Right atrium auricular region (tissue), 2 donors: ENCODE measurements around the gene CYP2E1. TPM values are rescaled to one million over a fixed set of nuclear protein-coding genes. Genes with fewer than 3 reads are reported as not detected.

Experiments used
- DNase-seq: peaks from one replicate; pipeline ENCODE4 v3.0.0-alpha.2; 2019; ENCODE audit warnings: low spot score
- H3K27ac ChIP-seq, 2 donors: fragments of 200-600 bp; sonication (generic); 1 replicate in 1 of 2; 2 replicates in 1 of 2; pipeline ENCODE4 v1.5.1; 2016 to 2019
- H3K27me3 ChIP-seq, 2 donors: fragments of 200-600 bp; sonication (generic); one replicate each; pipeline versions ENCODE4 v1.5.1 to v1.6.0; 2017 to 2019
- H3K36me3 ChIP-seq: fragments of 200-600 bp; sonication (generic); one replicate; pipeline ENCODE4 v1.5.1; 2016
- H3K4me1 ChIP-seq, 2 donors: fragments of 200-600 bp; sonication (generic); one replicate each; pipeline versions ENCODE4 v1.5.1 to v1.6.0; 2017 to 2019
- H3K4me3 ChIP-seq, 2 donors: fragments of 200-600 bp; sonication (generic); 1 replicate in 1 of 2; 2 replicates in 1 of 2; pipeline ENCODE4 v1.5.1; 2017 to 2019; ENCODE audit warnings: mild to moderate bottlenecking in 1 of 2, moderate library complexity in 1 of 2
- H3K9me3 ChIP-seq, 2 donors: fragments of 200-600 bp; sonication (generic); one replicate each; pipeline ENCODE4 v1.5.1; 2019
- CTCF ChIP-seq, 2 donors: fragments of 200-600 bp; sonication (generic); IDR thresholded peaks; one replicate each; pipeline ENCODE4 v1.5.1; 2019; ENCODE audit warnings: antibody characterized with exemption in 2 of 2
- total RNA-seq, 2 donors: library from RNA; depleted of rRNA; stranded (reverse); fragments of >200 nt; gene quantifications; one replicate each; pipeline ENCODE4 v1.1.0, GENCODE V29; 2016

The CYP2E1 gene
- total RNA-seq, 2 donors from 2014 or later, result 0.79 to 2.9 TPM

DNA sequence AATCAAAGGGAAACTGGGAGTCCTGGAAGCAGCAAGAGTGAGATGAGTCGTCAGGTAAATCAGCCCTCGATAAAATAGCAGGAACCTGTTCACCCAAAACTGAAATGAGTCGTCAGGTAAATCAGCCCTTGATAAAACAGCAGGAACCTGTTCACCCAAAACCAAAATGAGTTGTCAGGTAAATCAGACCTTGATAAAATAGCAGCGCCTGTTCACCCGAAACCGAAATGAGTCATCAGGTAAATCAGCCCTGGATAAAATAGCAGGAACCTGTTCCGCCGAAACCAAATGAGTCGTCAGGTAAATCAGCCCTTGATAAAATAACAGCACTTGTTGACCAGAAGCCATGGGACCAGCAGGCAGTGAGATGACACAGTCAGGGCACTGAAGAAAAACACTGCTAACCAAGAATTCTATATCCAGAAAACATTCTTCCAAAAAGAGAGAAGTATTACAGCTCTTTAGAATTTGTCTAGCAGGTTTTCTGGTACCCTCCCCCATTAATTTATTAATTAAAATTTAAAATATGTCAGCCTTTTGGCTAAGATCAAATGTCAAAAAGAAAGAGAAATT is 3.4 kb upstream of the CYP2E1 start:
- TF ChIP-seq CTCF (IDR thresholded peaks at IDR 0.05), result no peak
- H3K4me1 ChIP-seq, result peaks cover 0 to 19% of the 10 kb centered on the region in 2 donors
- H3K9me3 ChIP-seq, result peaks cover 0 to 19% of the 10 kb centered on the region in 2 donors
- H3K27me3 ChIP-seq, result peaks cover 0 to 14% of the 10 kb centered on the region in 2 donors
- H3K4me3 ChIP-seq, result no peak overlapping the region
- no peaks in the 10 kb centered on the region for H3K36me3 ChIP-seq
- no peak overlapping the region for H3K27ac ChIP-seq
- no peak for DNase-seq

- H3K27ac ChIP-seq, result no peak overlapping the region
- TF ChIP-seq CTCF (IDR thresholded peaks at IDR 0.05), result no peak
- H3K27me3 ChIP-seq, result peaks cover 3 to 17% of the 10 kb centered on the region in 2 donors
- H3K36me3 ChIP-seq, result no peaks in the 10 kb centered on the region
- no peak overlapping the region for H3K4me3 ChIP-seq
- H3K9me3 ChIP-seq, result peaks cover 0 to 19% of the 10 kb centered on the region in 2 donors
- peaks cover 0 to 24% of the 10 kb centered on the region in 2 donors for H3K4me1 ChIP-seq
- no peak for DNase-seq
Observed at GRCh38 chr10:133525444-133525843, 1.7 kb upstream of the CYP2E1 start.

DNA sequence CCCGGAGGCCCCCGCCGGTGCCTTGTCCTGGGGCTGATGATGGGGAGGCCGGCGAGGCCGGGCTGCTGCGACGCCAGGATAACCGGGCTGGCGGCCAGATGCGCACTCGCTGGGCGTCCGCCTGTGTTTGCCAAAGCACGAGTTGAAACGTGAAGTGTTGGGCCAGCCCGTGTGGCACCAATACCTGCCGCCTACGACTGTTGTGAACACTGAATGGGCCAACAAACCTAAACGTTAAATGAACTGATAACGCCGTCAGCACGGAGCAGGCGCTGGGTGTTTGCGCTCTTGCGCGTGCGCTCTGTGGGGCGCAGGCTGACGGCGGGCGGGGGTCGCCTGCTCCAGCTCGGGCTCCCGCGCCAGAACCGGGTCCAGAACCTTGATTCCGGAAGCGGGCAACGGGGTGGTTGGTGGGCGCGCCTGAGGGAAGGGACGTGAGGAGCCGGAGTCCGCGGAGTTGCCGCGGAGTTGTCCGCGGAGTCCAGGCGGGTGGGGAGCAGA is 658 bp downstream of the CYP2E1 start:
- Histone ChIP-seq H3K36me3 (no peaks in the 10 kb centered on the region), H3K4me3 (peak overlapping the region in 1 of 2 donors; percentile 41), H3K9me3 (peaks cover 0 to 19% of the 10 kb centered on the region in 2 donors), H3K27ac (no peak overlapping the region), H3K27me3 (peaks cover 6 to 24% of the 10 kb centered on the region in 2 donors), H3K4me1 (peaks cover 0 to 24% of the 10 kb centered on the region in 2 donors)
- no peak for DNase-seq
- TF ChIP-seq CTCF (IDR thresholded peaks at IDR 0.05), result no peak

DNA sequence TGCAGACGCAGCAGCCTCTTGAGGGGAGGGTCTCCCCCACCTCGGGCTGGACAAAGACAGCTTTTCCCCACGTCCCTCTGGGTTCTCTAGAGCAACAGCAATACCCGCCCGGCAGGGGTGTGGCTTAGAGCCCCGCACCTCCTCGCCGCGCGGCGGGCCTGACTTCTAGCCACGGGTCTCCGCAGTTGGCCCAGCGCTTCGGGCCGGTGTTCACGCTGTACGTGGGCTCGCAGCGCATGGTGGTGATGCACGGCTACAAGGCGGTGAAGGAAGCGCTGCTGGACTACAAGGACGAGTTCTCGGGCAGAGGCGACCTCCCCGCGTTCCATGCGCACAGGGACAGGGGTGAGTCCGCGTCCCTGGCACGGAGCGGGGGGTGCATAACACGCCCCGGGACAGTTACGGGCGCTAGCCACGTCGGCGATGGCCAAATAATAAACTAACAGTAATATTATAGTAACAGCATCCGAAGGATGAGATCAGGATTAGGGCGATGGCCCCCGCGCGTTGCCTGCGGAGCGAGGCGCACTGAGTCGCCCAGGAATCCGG is 1.2 kb downstream of the CYP2E1 start:
- Histone ChIP-seq H3K27me3 (peaks cover 6 to 24% of the 10 kb centered on the region in 2 donors), H3K36me3 (no peaks in the 10 kb centered on the region), H3K27ac (no peak overlapping the region), H3K9me3 (peaks cover 0 to 13% of the 10 kb centered on the region in 2 donors), H3K4me1 (peaks cover 0 to 24% of the 10 kb centered on the region in 2 donors), H3K4me3 (peak overlapping the region in 1 of 2 donors; percentile 41)
- no peak for DNase-seq
- no peak for TF ChIP-seq CTCF (IDR thresholded peaks at IDR 0.05)

DNA sequence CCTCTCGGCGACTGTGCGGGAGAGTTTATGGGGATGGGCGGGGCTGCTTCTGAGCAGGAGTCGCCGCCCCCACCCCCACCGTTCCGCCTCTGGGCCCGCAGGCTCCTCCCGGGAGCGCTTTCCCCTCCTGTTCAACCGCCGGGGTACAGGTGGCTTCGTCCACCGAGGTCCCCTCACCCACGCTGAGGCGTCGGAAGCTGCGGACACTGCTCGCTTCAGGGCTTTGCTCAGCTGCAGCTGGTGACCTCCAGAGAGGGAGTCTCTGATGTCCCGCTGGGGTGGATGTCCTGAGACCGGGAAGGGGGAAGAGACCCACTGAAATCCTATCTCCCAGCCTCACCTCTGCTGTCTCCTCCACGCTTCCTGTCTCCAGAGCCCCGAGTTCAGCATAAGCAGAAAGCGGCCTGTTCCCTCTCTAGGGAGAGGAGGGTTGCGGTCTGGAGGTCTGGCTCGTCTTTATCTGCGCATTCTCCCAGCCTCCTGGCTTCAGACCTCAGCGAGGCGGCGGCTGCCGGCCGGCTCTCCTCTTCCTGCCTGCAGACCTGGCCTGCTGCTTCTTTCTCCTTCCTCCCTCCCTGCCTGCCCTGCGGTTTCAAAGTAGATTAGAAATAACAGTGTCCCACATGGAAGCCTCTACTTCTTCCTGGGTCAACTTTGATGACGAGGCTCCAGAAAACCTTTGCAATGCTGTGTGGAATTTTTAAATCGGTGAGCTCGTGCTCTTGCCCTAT is 1.8 kb downstream of the CYP2E1 start:
- Histone ChIP-seq H3K9me3 (peaks cover 0 to 7% of the 10 kb centered on the region in 2 donors), H3K36me3 (no peaks in the 10 kb centered on the region), H3K27me3 (peaks cover 6 to 24% of the 10 kb centered on the region in 2 donors), H3K4me3 (peak overlapping the region in 1 of 2 donors; percentile 41), H3K27ac (no peak overlapping the region), H3K4me1 (peaks cover 0 to 24% of the 10 kb centered on the region in 2 donors)
- TF ChIP-seq CTCF (IDR thresholded peaks at IDR 0.05), result no peak
- no peak for DNase-seq
